Mesendoderm (in vitro differentiated cells): ENCODE results near the gene CHST8.
"Not testable (repeated sequence)": the region's sequence is repeated elsewhere in the genome, so short reads cannot be mapped to it uniquely, and the experiment has no call there.

ENCODE experiments used
- DNase-seq: peaks from one replicate; pipeline ENCODE4 v3.0.0; 2013
- H2AK5ac ChIP-seq: 2 replicates; pipeline ENCODE4 v1.6.1; 2013; ENCODE audit warnings: low read length, inconsistent platforms
- H2BK120ac ChIP-seq: 2 replicates; pipeline ENCODE4 v1.6.1; 2013; ENCODE audit warnings: low read depth, mild to moderate bottlenecking, low read length, moderate library complexity, mixed read lengths
- H2BK15ac ChIP-seq: replicated peaks from 2 replicates; pipeline ENCODE4 v1.6.1; 2013; ENCODE audit warnings: low read depth, mild to moderate bottlenecking, moderate library complexity
- H2BK5ac ChIP-seq: 2 replicates; pipeline ENCODE4 v1.6.1; 2013; ENCODE audit warnings: low read length, inconsistent platforms
- H3K18ac ChIP-seq: 2 replicates; pipeline ENCODE4 v1.6.1; 2013; ENCODE audit warnings: mild to moderate bottlenecking, low read length, mixed read lengths
- H3K23ac ChIP-seq: one replicate; pipeline ENCODE4 v1.6.1; 2013; ENCODE audit warnings: low read length
- H3K27ac ChIP-seq: 2 replicates; pipeline ENCODE4 v1.5.1; 2013; ENCODE audit warnings: low read depth, mild to moderate bottlenecking, inconsistent platforms, low read length, moderate library complexity
- H3K27me3 ChIP-seq: 2 replicates; pipeline ENCODE4 v1.6.1; 2013; ENCODE audit warnings: low read length, control low read depth, mild to moderate bottlenecking, inconsistent platforms; ENCODE audit not compliant: insufficient read depth, poor library complexity
- H3K36me3 ChIP-seq: 2 replicates; pipeline ENCODE4 v1.6.1; 2013; ENCODE audit warnings: low read length, inconsistent platforms; ENCODE audit not compliant: control insufficient read depth, insufficient read depth
- H3K4ac ChIP-seq: one replicate; pipeline ENCODE4 v1.6.1; 2013; ENCODE audit warnings: low read depth, mild to moderate bottlenecking, low read length, moderate library complexity
- H3K4me1 ChIP-seq: 2 replicates; pipeline ENCODE4 v1.6.1; 2013; ENCODE audit warnings: low read depth, low read length, inconsistent platforms; ENCODE audit not compliant: control insufficient read depth
- H3K4me2 ChIP-seq: 2 replicates; pipeline ENCODE4 v1.6.1; 2013; ENCODE audit warnings: low read length
- H3K4me3 ChIP-seq: 2 replicates; pipeline ENCODE4 v1.5.1; 2013; ENCODE audit warnings: mild to moderate bottlenecking, low read length
- H3K56ac ChIP-seq: one replicate; pipeline ENCODE4 v1.6.1; 2013; ENCODE audit warnings: low read length
- H3K79me1 ChIP-seq: 2 replicates; pipeline ENCODE4 v1.6.1; 2013; ENCODE audit warnings: low read length, inconsistent platforms
- H3K79me2 ChIP-seq: 2 replicates; pipeline ENCODE4 v1.6.1; 2013; ENCODE audit warnings: mild to moderate bottlenecking, low read length; ENCODE audit not compliant: control insufficient read depth, insufficient read depth
- H3K9ac ChIP-seq: 2 replicates; pipeline ENCODE4 v1.6.1; 2013; ENCODE audit warnings: low read length, inconsistent platforms
- H4K5ac ChIP-seq: one replicate; pipeline ENCODE4 v1.6.1; 2013; ENCODE audit warnings: low read length
- H4K8ac ChIP-seq: one replicate; pipeline ENCODE4 v1.6.1; 2013; ENCODE audit warnings: low read depth, mild to moderate bottlenecking, control low read depth, low read length, moderate library complexity
- WGBS: extraction: QIAGEN DNeasy Blood & Tissue Kit; methylation state at CpG from one replicate; pipeline ENCODE4 v1.1.7; 2013; ENCODE audit warnings: low lambda C conversion rate, missing lambda C conversion rate; ENCODE audit not compliant: insufficient coverage; ENCODE audit errors: extremely low coverage; 5-methylcytosine and 5-hydroxymethylcytosine counted together

CHST8 gene

GRCh38 chr19:33815380-33816340 is 193.9 kb downstream of the CHST8 start:
- no peak for DNase-seq

DNA sequence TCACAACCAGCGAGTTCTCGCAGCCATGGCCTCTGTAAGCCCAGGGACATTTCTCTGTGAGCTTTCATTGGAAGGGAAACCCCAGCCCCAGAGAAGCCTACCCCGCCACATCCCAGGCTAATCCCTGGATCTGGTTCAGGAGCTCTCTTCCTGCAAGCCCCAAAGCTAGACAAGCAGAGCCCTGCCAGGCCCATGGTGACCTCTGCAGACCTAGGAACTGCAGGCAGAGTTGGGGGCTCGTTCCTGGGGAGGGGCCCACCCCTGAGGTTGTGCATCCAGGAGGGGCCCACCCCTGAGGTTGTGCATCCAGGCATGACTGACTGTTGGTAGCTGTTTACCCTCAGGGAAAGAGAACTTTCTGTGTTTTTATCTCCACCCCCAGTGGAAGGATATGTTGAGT is 196.7 kb downstream of the CHST8 start:
- Histone ChIP-seq H3K4ac (no peak overlapping the region), H3K18ac (no peak overlapping the region), H2BK15ac (no peak overlapping the region), H3K36me3 (no peaks in the 10 kb centered on the region), H3K79me2 (no peaks in the 10 kb centered on the region), H3K79me1 (no peaks in the 10 kb centered on the region), H4K5ac (no peak overlapping the region), H3K27me3 (no peaks in the 10 kb centered on the region), H3K9ac (no peak overlapping the region), H3K4me2 (no peak overlapping the region), H3K4me1 (no peaks in the 10 kb centered on the region), H3K56ac (no peak overlapping the region), H4K8ac (no peak overlapping the region), H3K23ac (no peak overlapping the region), H3K27ac (no peak overlapping the region), H3K4me3 (no peak overlapping the region), H2BK5ac (no peak overlapping the region), H2AK5ac (no peak overlapping the region), H2BK120ac (no peak overlapping the region)
- no CpG with 5 or more reads among the region's 4 CpGs for WGBS
- DNase-seq: no peak

More at GRCh38 chr19:33815380-33816340, 193.9 kb downstream of the CHST8 start:
- H3K27ac ChIP-seq: no peak overlapping the region
- H2AK5ac ChIP-seq: no peak overlapping the region
- no peak overlapping the region for H2BK15ac ChIP-seq
- H3K79me2 ChIP-seq: no peaks in the 10 kb centered on the region
- H3K4me3 ChIP-seq: no peak overlapping the region
- WGBS: no CpG with 5 or more reads among the region's 15 CpGs
- H3K36me3 ChIP-seq: peaks cover 4% of the 10 kb centered on the region
- no peak overlapping the region for H3K4me2 ChIP-seq
- H3K4ac ChIP-seq: no peak overlapping the region
- H2BK5ac ChIP-seq: no peak overlapping the region
- no peak overlapping the region for H3K56ac ChIP-seq
- no peaks in the 10 kb centered on the region for H3K27me3 ChIP-seq
- H2BK120ac ChIP-seq: no peak overlapping the region
- H3K79me1 ChIP-seq: no peaks in the 10 kb centered on the region
- no peak overlapping the region for H4K5ac ChIP-seq
- H3K23ac ChIP-seq: no peak overlapping the region
- H4K8ac ChIP-seq: no peak overlapping the region
- H3K9ac ChIP-seq: no peak overlapping the region
- H3K18ac ChIP-seq: no peak overlapping the region
- no peaks in the 10 kb centered on the region for H3K4me1 ChIP-seq

DNA sequence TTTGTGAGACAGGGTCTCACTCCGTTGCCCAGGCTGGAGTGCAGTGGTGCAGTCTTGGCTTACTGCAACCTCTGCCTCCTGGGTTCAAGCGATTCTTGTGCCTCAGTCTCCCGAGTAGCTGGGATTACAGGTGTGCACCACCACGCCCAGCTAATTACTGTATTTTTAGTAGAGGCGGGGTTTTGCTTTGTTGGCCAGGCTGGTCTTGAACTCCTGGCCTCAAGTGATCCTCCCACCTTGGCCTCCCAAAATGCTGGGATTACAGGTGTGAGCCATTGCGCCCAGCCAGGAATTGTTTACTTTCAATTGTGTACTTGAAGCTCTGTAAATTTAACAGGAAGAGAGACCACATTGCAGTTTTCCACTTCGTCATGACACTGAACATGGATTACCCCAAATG is 197.3 kb downstream of the CHST8 start:
- not testable (repeated sequence) for H4K8ac ChIP-seq, H3K4ac ChIP-seq, H3K4me2 ChIP-seq, H2BK15ac ChIP-seq, H3K27me3 ChIP-seq, DNase-seq, H3K4me1 ChIP-seq, H3K18ac ChIP-seq, H2AK5ac ChIP-seq, H3K79me1 ChIP-seq, H3K56ac ChIP-seq, H3K9ac ChIP-seq, H2BK120ac ChIP-seq, H3K4me3 ChIP-seq, H3K23ac ChIP-seq, H2BK5ac ChIP-seq, H3K36me3 ChIP-seq, H3K79me2 ChIP-seq, H4K5ac ChIP-seq, H3K27ac ChIP-seq
- WGBS: no CpG with 5 or more reads among the region's 7 CpGs

DNA sequence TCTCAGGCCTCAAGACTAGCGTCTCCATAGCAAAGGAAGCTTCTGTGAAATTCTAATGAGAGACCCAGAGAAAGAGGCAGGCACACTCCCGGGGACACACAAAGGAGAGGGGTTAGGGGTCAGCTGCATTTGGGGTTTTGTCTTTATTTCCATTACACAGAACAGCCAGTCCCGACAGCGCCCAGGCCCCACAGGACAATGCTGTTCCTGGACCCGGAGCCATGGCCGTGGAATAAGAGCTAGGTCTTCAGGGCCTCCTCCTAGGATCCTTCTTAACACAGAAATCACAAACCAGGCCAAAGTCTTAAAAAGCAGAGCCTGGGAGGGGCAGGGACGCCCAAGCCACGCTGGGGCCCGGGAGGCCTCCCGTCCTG is 197.7 kb downstream of the CHST8 start:
- no peaks in the 10 kb centered on the region for H3K4me1 ChIP-seq
- WGBS: no CpG with 5 or more reads among the region's 10 CpGs

DNA sequence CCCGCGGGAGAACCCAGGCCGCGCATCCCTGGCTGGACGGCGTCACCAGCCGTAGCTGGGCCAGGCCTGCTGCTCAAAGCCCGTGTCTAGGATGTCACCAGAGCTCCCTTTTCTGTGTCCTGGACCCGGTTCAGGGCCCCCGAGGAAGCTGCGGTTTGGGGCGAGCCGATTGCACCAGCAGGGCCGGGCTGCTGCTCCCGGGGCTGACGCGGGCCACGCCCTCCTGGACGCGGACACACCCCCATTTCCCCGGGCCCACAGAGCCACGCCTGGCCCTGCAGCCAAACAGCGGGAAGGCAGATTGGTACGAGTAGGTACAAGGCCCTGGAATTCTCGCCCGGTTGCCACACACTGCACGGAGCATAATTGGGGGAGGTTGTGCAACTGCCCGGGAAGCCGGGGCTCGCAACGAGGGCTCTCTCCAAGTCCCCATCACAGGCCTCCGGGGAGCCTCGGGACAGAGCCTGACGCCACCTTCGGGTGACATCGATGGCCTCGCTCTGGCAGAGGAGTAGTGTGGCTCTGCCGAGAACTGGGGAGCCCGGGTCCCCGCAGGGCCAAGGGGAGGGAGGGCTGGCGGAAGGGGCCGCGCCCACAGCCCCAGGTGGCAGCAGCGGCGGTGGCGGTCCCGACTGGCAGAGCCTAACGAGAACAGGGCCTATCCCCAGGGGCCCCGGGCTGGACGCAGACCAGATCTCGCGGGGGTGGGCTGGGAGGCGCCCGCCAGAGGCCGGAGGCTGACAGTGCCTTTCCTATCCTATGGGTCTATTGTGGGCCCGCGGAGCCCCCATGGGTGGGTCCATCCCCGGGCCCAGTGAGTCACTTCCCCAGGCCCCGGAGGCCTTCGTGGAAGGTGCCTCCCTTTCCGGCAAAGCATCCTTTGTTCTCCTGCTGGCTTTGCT is 198.4 kb downstream of the CHST8 start:
- Histone ChIP-seq H4K8ac (no peak overlapping the region), H2BK15ac (no peak overlapping the region), H2BK5ac (no peak overlapping the region), H2AK5ac (no peak overlapping the region), H3K56ac (peak overlapping the region; percentile 82), H3K79me2 (no peaks in the 10 kb centered on the region), H3K36me3 (no peaks in the 10 kb centered on the region), H2BK120ac (no peak overlapping the region), H3K18ac (peak overlapping the region; percentile 31), H3K4me1 (no peaks in the 10 kb centered on the region), H3K27ac (no peak overlapping the region), H3K4me3 (peak overlapping the region; percentile 39), H3K23ac (peak overlapping the region; percentile 97), H3K4me2 (peak overlapping the region; percentile 96), H3K27me3 (no peaks in the 10 kb centered on the region), H3K9ac (peak overlapping the region; percentile 72), H3K79me1 (no peaks in the 10 kb centered on the region), H4K5ac (no peak overlapping the region), H3K4ac (no peak overlapping the region)
- no CpG with 5 or more reads among the region's 61 CpGs for WGBS
- DNase-seq: peak; percentile 73

More for the DNA sequence above, 197.7 kb downstream of the CHST8 start:
- Histone ChIP-seq H2BK15ac (no peak overlapping the region), H3K9ac (peak overlapping the region; percentile 72), H4K5ac (no peak overlapping the region), H3K4me2 (peak overlapping the region; percentile 96), H3K27me3 (no peaks in the 10 kb centered on the region), H3K4me3 (no peak overlapping the region), H3K79me2 (no peaks in the 10 kb centered on the region), H3K27ac (no peak overlapping the region), H3K4ac (no peak overlapping the region), H3K23ac (peak overlapping the region; percentile 97), H2BK120ac (no peak overlapping the region), H3K36me3 (no peaks in the 10 kb centered on the region), H2BK5ac (no peak overlapping the region), H3K56ac (peak overlapping the region; percentile 82), H2AK5ac (no peak overlapping the region), H3K79me1 (no peaks in the 10 kb centered on the region), H3K18ac (no peak overlapping the region), H4K8ac (no peak overlapping the region)
- DNase-seq: no peak
